Iris pigment epithelial cell (primary cell): ENCODE measurements around the gene DOCK1.
A peak's percentile ranks its signal among the peaks of the same experiment; 100 is the strongest.

Source experiments
- DNase-seq: peaks from one replicate; pipeline ENCODE4 v3.0.0-alpha.2; 2011; ENCODE audit warnings: low read depth

The DOCK1 gene

DNA sequence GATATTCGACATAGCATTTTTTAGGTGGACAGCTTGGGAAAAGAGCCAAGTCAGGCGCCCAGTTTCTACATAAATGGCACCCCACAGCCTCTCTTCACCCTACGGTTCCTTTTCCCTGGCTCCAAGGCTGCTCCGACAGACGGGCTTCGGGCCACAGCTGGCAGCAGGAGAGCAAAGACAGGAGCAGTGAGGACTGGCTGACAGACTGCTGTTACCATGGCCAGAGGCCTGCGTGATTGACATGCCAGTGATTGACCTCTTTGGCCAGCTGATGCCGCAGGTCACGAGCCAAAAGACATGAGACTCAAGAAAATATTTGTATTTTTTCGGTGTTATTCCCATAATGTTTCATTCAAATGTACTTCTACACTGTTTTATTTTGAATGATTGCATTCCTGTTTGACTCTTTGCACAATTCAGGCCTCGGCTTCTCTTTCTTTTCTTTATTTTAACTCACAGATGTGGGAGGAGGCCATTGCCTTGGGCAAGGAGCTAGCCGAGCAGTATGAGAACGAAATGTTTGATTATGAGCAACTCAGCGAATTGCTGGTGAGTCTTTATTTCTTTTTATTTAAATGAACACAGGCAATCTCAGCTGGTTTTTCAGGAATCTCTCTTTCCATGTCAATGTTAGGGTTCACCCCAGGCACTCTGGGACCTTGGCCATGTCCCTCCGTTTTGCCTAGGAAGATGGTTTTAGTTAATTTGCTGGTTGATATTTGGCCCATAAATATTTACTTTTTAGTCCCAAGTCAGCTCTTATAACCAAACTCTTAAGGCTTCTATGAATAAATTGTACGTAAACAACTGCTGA, 497.6 kb downstream of the DOCK1 start:
- DNase-seq: no peak

- DNase-seq: peak; percentile 78
Measured at GRCh38 chr10:127405221-127405620, 500.0 kb downstream of the DOCK1 start.

- no peak for DNase-seq
Measured at GRCh38 chr10:127406018-127406550, 500.9 kb downstream of the DOCK1 start.

DNA sequence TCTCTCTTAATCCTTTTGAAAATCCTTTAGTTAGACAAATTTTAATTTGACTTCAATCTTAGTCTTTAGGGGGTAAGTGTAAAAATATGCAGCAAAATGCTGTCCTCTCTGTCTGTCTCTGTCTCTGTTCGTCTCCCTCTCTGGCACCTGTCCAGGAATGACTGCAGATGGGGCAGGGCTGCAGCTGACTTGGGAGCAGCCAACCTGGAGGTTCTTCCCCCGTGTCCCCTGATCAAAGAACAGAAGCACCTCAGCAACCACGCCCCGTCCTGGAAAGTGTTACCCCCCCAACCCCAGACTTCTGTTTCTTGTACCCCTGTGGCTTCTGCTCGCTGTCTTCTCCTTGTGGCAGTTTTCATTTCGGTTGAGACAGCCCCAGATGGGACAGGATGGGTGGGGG, 502.3 kb downstream of the DOCK1 start:
- DNase-seq: no peak

DNA sequence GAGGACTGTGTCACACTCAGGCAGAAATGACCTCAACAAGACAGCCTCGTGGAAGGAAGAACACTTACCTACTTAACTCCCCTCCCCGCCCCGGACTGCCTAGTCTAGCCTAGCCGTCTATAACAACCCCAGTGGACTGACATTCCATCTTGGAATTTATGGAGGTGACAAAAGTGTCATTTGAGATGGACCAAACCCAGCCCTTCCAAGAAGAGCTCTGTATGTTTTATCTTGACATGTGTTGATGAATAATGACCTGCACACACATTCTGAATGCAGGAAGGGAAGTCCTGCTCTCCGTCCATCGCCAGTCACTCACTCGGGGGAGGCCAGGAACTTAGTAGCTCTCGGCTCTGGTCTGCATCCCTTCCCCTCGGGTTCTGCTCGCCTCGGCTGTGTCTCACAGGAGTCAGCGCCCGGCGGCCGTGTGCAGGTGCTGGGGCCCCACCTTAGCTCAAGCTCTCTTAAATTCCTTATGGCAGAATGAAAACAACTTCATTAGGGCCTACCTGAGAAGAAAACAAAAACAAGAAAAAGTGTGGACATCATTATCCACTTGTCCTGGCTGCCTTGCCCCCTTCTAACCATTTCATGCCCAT, 503.0 kb downstream of the DOCK1 start:
- no peak for DNase-seq

DNA sequence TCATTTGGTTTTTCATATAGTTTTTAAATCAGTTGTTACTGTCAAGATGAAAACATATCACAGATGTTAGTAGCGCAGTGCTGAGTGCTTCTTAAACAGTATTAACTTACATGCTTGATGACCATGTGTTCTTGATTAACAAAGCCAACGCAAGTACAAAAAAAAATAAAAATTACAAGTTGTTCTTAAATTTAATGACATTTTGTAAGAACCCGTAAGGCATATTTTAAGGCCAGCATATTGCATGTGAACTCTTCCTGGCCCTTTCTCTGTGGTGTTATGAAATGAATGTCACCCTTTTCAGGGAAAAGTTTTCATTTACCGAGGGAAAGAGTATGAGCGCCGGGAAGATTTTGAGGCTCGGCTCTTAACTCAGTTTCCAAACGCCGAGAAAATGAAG, 503.5 kb downstream of the DOCK1 start:
- DNase-seq: no peak

DNA sequence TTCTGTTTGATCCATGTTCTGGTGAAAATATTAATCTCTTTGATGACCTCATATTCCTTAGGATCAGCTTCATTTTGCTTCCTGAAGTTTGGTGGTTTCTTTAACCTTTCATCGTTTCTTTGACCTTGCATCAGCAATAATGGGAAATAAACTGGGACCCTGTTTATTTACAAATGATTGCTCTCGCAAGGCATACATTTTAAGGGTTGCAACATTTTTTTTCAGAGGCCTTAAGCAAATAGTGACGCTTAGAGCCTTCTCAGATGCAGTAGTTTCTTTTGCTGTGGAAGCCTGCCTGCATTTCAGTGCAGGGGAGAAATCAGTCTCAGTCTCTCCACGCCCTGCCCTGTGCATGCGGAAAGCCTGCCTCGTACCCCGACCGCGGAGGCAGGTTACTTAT, 504.8 kb downstream of the DOCK1 start:
- no peak for DNase-seq

GRCh38 chr10:127411062-127411461, 505.8 kb downstream of the DOCK1 start:
- DNase-seq: no peak

DNA sequence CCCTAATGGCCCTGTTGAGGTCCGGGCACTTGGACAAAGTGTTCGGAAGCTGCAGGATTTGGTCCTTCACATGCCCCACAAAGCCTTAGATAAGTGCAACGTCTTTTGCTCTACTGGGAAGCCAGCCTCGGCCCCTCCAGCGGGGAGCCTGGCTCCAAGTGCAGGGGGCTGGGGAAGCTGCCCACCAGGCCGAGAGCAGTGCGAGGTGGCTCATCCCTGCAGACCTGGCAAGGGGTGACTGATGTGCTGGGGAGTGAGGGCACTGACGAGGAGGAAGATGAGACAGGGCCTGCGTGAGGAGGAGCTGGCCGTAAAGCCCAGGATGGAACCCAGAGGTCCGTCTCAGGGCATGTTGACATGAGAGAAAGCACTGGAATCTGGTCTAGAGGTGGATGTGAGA, 508.1 kb downstream of the DOCK1 start:
- no peak for DNase-seq

- DNase-seq: no peak
Measured at GRCh38 chr10:127414024-127414423, 508.8 kb downstream of the DOCK1 start.

GRCh38 chr10:127415116-127415515, 509.9 kb downstream of the DOCK1 start:
- DNase-seq: no peak

DNA sequence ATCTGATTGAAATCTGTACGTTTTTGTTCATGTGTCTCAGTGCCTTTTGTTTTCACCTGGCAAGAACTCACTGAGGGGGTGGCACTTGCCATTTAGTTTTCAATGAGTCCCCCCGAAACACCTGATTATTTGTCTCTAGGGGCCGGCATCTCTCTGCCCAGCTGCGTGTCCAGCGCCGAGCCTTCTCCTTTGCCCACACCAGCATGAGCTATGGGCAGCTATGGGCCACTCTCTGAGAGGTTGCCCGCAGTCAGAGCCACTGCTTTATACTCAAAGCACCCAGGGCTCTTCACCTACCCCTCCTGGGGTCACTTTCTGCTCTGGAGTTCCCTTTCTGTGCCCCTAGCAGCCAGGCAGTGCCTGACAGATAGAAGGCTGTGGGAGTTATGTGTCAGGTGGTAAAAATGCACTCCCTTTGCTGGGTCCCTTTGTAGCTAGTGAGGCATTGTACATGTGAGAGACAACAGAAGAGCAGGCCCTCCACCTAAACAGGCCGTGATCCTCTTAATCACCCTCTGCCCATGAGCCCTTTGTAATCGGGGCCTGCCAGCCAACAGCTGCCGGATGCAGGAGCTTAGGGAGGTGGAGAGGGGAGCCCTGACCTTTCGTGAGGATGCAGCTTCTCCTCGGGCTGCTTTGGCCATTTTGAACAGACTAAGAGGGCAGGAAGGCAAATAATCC, 510.8 kb downstream of the DOCK1 start:
- no peak for DNase-seq

DNA sequence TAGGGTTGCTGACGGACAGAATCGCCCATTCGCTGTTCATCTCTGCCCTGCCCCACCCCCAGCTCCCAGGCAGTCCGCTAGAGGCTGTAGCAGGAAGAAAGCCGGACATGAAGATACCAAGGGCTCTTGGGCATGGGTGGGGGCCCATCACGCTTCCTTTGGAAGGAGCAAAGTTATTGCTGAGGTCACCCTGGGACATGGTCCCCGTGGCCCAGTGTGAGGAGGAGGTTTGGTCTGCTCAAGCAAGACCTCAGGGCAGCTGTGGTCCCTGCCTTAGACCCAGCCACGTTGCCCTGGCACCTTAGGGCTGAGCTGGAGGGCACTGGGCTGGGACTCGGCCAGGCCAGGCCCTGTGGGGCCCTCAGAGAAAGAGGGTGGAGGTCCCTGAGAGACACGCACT, 511.8 kb downstream of the DOCK1 start:
- no peak for DNase-seq

DNA sequence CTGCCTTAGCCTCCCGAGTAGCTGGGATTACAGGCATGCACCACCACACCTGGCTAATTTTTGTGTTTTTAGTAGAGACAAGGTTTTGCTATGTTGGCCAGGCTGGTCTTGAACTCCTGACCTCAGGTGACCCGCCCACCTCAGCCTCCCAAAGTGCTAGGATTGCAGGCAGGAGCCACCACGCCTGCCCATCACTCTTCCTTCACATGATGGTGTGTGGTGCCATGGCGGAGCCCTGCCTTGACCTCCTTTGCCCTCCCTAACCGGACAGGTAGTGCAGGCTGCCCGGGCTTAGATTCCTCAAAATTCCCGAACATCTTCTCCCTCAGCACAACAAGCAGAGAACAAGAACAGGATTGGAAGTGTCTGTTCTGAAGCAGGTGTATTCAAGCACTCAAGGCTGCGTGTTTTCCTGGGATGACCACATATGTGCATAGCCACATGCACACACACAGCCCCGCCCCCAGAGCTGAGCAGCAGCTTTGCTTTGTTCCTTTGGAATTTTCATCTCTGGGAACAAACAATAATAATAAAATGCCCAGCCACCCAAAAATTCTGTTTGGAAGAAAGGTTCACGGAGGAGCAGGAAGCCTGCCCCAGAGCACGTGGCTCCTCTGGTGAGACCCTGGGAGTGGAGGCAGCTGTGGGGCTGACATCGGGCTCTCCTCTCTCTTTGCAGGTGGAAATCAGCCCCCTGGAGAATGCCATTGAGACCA, 512.6 kb downstream of the DOCK1 start:
- DNase-seq: no peak

- DNase-seq: no peak
Measured at GRCh38 chr10:127418536-127419168, 513.4 kb downstream of the DOCK1 start.

GRCh38 chr10:127420138-127420684, 515.0 kb downstream of the DOCK1 start:
- no peak for DNase-seq

DNA sequence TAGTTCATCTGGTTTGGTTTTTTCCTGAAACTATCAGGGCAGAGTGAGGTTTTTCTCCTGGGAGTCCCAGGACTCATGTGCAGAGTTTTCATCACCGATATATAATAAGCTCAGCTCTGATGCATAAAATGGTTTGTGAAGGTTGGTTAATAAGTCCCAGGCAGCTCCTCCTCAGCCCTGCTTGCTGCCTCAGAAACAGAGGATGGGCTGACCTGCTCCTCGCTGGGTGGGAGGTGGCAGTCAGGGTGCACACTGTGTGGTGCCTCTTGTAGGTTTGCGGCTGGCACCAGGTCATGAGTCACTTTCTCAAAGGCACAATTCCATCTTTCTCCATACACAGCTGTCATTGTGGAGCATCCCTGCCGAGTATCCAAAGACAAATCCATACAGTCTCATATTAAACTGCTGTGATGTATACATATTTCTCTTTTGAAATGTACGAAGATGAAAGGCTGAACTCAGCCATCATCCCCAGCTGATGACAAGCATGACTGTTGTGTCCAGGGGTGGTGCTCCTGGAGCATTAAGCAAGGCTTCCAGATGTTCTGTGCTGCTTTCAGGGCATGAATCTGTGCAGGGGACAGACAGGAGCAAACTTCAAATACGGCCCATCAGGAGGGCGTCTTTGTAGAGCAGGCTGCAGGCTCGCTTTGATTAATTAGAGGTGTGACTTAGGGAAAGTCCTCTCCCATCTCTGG, 518.1 kb downstream of the DOCK1 start:
- DNase-seq: no peak

GRCh38 chr10:127424594-127425264, 519.5 kb downstream of the DOCK1 start:
- no peak for DNase-seq

- no peak for DNase-seq
Measured at GRCh38 chr10:127426746-127427145, 521.5 kb downstream of the DOCK1 start.

DNA sequence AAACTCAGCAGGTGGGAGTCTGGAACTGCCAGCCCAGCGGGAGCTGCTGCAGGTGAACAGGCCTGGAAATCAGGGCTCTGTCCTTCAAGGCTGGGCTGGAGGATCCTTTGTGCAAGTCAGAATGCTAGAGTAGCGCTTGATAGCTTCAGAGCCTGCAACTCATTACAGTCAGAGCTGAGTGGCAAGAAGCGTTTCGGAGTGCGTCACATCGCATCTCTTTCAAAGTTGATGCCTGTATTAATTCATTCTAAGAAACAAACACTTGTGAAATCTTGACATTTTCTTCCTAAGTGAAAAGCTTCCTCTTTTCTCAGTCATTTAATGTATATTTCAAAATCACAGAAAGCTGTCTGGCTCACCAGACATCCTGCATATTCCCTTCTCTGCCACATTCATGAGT, 522.7 kb downstream of the DOCK1 start:
- no peak for DNase-seq
